Lower leg skin (tissue), 3 donors: ENCODE results near the gene ODF4.

Source experiments
- POLR2A ChIP-seq, 2 donors: fragments of 450-650 bp; IDR thresholded peaks; one replicate each; pipeline ENCODE4 v1.6.1; 2016 to 2017; ENCODE audit warnings: antibody characterized with exemption in 2 of 2, mild to moderate bottlenecking in 1 of 2, moderate library complexity in 1 of 2
- TF ChIP-seq, protein P1 (sequence below), 3 donors: fragments of 450-650 bp; IDR thresholded peaks; one replicate each; pipeline ENCODE4 v1.5.1; 2016; ENCODE audit warnings: antibody characterized with exemption in 3 of 3, mild to moderate bottlenecking in 3 of 3, moderate library complexity in 2 of 3

DNA sequence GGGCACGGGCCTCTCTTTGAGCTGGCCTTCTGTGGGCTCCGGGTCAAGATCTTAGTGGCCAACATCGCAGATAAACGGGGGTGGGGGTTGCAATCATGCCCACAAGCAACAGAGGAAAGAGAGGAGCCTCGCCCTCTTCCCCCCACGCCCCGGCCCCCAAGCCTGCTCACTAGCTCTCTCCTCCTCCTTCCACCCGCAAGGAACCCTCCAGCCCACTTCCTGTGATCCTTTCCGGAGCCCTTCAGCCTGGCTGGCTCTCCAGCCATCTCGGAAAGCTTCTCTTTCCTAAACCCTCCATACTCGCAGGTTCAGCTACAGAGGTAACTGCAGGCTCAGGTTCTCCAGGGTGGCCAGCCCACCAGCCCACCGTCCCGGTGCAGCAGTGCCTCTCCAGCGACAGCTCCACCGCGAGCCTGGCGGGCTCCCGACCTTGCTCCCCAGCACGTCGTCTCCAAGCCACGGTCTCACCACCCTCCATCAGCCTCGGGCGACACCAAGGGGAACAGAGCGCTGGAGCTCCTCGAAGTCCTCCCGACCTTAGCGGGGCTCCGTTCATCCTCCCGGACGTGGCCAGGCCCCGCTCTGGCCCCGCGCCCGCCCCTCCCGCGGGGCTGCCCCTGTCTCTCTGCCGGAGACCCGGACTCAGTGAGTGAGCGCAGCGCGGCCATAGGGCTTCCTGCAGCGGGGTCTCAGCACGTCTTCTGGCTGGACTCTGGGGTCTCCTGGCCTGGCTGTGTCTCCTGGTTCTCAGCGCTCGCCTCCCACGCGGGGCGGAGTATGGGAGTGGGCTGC lies 12.9 kb upstream of the ODF4 start:
- TF ChIP-seq, protein P1, sequence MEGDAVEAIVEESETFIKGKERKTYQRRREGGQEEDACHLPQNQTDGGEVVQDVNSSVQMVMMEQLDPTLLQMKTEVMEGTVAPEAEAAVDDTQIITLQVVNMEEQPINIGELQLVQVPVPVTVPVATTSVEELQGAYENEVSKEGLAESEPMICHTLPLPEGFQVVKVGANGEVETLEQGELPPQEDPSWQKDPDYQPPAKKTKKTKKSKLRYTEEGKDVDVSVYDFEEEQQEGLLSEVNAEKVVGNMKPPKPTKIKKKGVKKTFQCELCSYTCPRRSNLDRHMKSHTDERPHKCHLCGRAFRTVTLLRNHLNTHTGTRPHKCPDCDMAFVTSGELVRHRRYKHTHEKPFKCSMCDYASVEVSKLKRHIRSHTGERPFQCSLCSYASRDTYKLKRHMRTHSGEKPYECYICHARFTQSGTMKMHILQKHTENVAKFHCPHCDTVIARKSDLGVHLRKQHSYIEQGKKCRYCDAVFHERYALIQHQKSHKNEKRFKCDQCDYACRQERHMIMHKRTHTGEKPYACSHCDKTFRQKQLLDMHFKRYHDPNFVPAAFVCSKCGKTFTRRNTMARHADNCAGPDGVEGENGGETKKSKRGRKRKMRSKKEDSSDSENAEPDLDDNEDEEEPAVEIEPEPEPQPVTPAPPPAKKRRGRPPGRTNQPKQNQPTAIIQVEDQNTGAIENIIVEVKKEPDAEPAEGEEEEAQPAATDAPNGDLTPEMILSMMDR (IDR thresholded peaks at IDR 0.05): no peak
- no peak for TF ChIP-seq POLR2A (IDR thresholded peaks at IDR 0.05)
